ENCODE results near the gene SLC19A3. TPM values are rescaled to one million over a fixed set of nuclear protein-coding genes. Genes with fewer than 3 reads are reported as not detected.

The SLC19A3 gene
- total and polyA plus RNA-seq, 9 donors = 0.73 to 5.6 (median 2.8) TPM

- Histone ChIP-seq H3K9me3 (peaks cover 0 to 1% of the 10 kb centered on the region in 2 donors), H3K4me1 (ENCODE audit: insufficient read depth) (no peaks in the 10 kb centered on the region), H3K27me3 (no peaks in the 10 kb centered on the region), H3K27ac (no peak overlapping the region), H3K4me3 (no peak overlapping the region), H3K36me3 (no peaks in the 10 kb centered on the region)
- intact Hi-C loops (cut with DNase I) = no loop called here
- no peak for DNase-seq
- 43 to 63% (median 48%) methylated on average over 2 of the region's 2 CpGs for WGBS, 3 donors
- TF ChIP-seq EP300 (IDR thresholded peaks at IDR 0.05) = no peak
- TF ChIP-seq CTCF (IDR thresholded peaks at IDR 0.05) = no peak
- no peak for TF ChIP-seq POLR2A (IDR thresholded peaks at IDR 0.05)
Measured at GRCh38 chr2:227696990-227697679, 20.7 kb downstream of the SLC19A3 start.

- Histone ChIP-seq H3K4me3 (no peak overlapping the region), H3K27ac (no peak overlapping the region), H3K36me3 (no peaks in the 10 kb centered on the region), H3K9me3 (no peaks in the 10 kb centered on the region), H3K27me3 (no peaks in the 10 kb centered on the region), H3K4me1 (ENCODE audit: insufficient read depth) (no peaks in the 10 kb centered on the region)
- DNase-seq = no peak
- WGBS, 3 donors = 87 to 95% (median 89%) methylated on average over 3 of the region's 3 CpGs
- no peak for TF ChIP-seq CTCF (IDR thresholded peaks at IDR 0.05)
- TF ChIP-seq EP300 (IDR thresholded peaks at IDR 0.05) = no peak
- no peak for TF ChIP-seq POLR2A (IDR thresholded peaks at IDR 0.05)
- intact Hi-C loops (cut with DNase I) = no loop called here
Measured at GRCh38 chr2:227687189-227687588, 30.6 kb downstream of the SLC19A3 start.

- Histone ChIP-seq H3K4me3 (no peak overlapping the region), H3K36me3 (no peaks in the 10 kb centered on the region), H3K9me3 (no peaks in the 10 kb centered on the region), H3K27me3 (no peaks in the 10 kb centered on the region), H3K4me1 (ENCODE audit: insufficient read depth) (no peaks in the 10 kb centered on the region), H3K27ac (no peak overlapping the region)
- DNase-seq = no peak
- WGBS, 3 donors = 85 to 88% (median 87%) methylated on average over 5 of the region's 5 CpGs
- intact Hi-C loops (cut with DNase I) = no loop called here
- no peak for TF ChIP-seq CTCF (IDR thresholded peaks at IDR 0.05)
- TF ChIP-seq POLR2A (IDR thresholded peaks at IDR 0.05) = no peak
- TF ChIP-seq EP300 (IDR thresholded peaks at IDR 0.05) = no peak
Measured at GRCh38 chr2:227684258-227684657, 33.6 kb downstream of the SLC19A3 start.

GRCh38 chr2:227677928-227678327 is 39.9 kb downstream of the SLC19A3 start:
- 93 to 96% (median 94%) methylated on average over 3 of the region's 3 CpGs for WGBS, 3 donors
- H3K27ac ChIP-seq = no peak overlapping the region
- no peak for DNase-seq
- no peak overlapping the region for H3K4me3 ChIP-seq
- no peaks in the 10 kb centered on the region for H3K4me1 ChIP-seq (ENCODE audit: insufficient read depth)
- TF ChIP-seq POLR2A (IDR thresholded peaks at IDR 0.05) (no peak), EP300 (IDR thresholded peaks at IDR 0.05) (no peak), CTCF (IDR thresholded peaks at IDR 0.05) (no peak)
- no peaks in the 10 kb centered on the region for H3K27me3 ChIP-seq
- intact Hi-C loops (cut with DNase I) = no loop called here
- no peaks in the 10 kb centered on the region for H3K9me3 ChIP-seq
- H3K36me3 ChIP-seq = no peaks in the 10 kb centered on the region
